K562 (cell line): ENCODE measurements around the gene RBM4B. TPM values are rescaled to one million over a fixed set of nuclear protein-coding genes. Genes with fewer than 3 reads are reported as not detected.
A peak's percentile ranks its signal among the peaks of the same experiment; 100 is the strongest.

Experiments
- ARID4B ChIP-seq: sonication (generic); formaldehyde crosslinking; IDR thresholded peaks from 2 replicates; pipeline ENCODE4 v1.8.0; 2022; ENCODE audit warnings: mild to moderate bottlenecking, missing genetic modification reagents
- BHLHE40 ChIP-seq: IDR thresholded peaks from 2 replicates; pipeline ENCODE4 v1.6.1; 2011; ENCODE audit warnings: low read length, improper control_type of control experiment
- CHD7 ChIP-seq: fragments of 200-600 bp; sonication (generic); IDR thresholded peaks from one replicate; pipeline ENCODE4 v1.6.1; 2012; ENCODE audit warnings: mild to moderate bottlenecking, low read depth, low read length, inconsistent platforms
- ETV1 ChIP-seq: fragments of 450-650 bp; conservative IDR thresholded peaks from 2 replicates; pipeline ENCODE4 v1.6.1; 2016; ENCODE audit warnings: missing genetic modification characterization, control low read depth, low read depth, missing compliant biosample characterization
- NCOA2 ChIP-seq, 2 experiments: fragments of 450-650 bp; IDR thresholded peaks; 2 replicates each; pipeline ENCODE4 v1.6.1; 2018; ENCODE audit warnings: mild to moderate bottlenecking in 2 of 2, moderate library complexity in 1 of 2; ENCODE audit not compliant: partially characterized antibody in 2 of 2
- NFXL1 ChIP-seq: fragments of 450-650 bp; formaldehyde crosslinking; IDR thresholded peaks from 2 replicates; pipeline ENCODE4 v1.4.0; 2021; ENCODE audit warnings: mild to moderate bottlenecking
- NONO ChIP-seq, 2 experiments: fragments of 200-400 bp in 1 of 2; fragments of 450-650 bp in 1 of 2; formaldehyde crosslinking in 1 of 2; IDR thresholded peaks; 2 replicates each; pipeline ENCODE4 v1.6.1; 2017; ENCODE audit warnings: low read depth in 2 of 2, mild to moderate bottlenecking in 2 of 2, moderate library complexity in 2 of 2, low read length in 1 of 2
- PKNOX1 ChIP-seq: fragments of 450-650 bp; IDR thresholded peaks from 2 replicates; pipeline ENCODE4 v1.6.1; 2016
- POU5F1 ChIP-seq: fragments of 150-350 bp; IDR thresholded peaks from 2 replicates; pipeline ENCODE4 v1.6.1; 2014; ENCODE audit warnings: borderline replicate concordance, low read length, low read depth, mild to moderate bottlenecking; ENCODE audit not compliant: partially characterized antibody
- RFX7 ChIP-seq: fragments of 250-450 bp; sonication (Bioruptor Pico); IDR thresholded peaks from 2 replicates; pipeline ENCODE4 v1.5.1; 2021; ENCODE audit warnings: mild to moderate bottlenecking
- SNRNP70 ChIP-seq: fragments of 200-400 bp; formaldehyde crosslinking; optimal IDR thresholded peaks from 2 replicates; pipeline ENCODE3; 2017; ENCODE audit warnings: low read depth, low read length
- polyA plus RNA-seq, 8 experiments: library from polyadenylated mRNA; depleted of rRNA in 4 of 8; stranded (reverse) in 5 of 8; unstranded in 3 of 8; fragments of >200 nt; fragmentation: Nextera tagmentation in 2 of 8; fragmentation: Illumina TruSeq in 1 of 8; extraction: Ambion mirVana in 2 of 8; extraction: Trizol in 1 of 8; gene quantifications; 2 replicates each; pipeline versions ENCODE4 v1.2.1 to v1.2.3, GENCODE V29; 2011 to 2014; ENCODE audit warnings: inconsistent platforms in 1 of 8, missing spikeins in 1 of 8
- total RNA-seq, 7 experiments: library from RNA; depleted of rRNA in 6 of 7; stranded (reverse); fragments of >200 nt in 6 of 7; fragmentation: Illumina TruSeq in 2 of 7; extraction: Trizol in 2 of 7; gene quantifications; 2 replicates each; pipeline versions ENCODE4 v1.2.1 to v1.2.3, GENCODE V29; 2011 to 2021; ENCODE audit warnings: low replicate concordance in 1 of 7

Gene RBM4B
- total and polyA plus RNA-seq, 9 of the 15 experiments (the other 6 are each of a cell fraction or from before 2014, with no cell fraction given): 14.6 to 39.9 (median 23.3) TPM

GRCh38 chr11:66694732-66695207 is 17.1 kb upstream of the RBM4B start (continued):
- TF ChIP-seq PKNOX1: no peak
- TF ChIP-seq BHLHE40: peak; percentile 23; the same call in 1 of the 2 replicates
- peak; percentile 21 for TF ChIP-seq POU5F1
- no peak for TF ChIP-seq NCOA2 (IDR thresholded peaks at IDR 0.05; ENCODE audit: partially characterized antibody in 2 of 2)
- no peak for TF ChIP-seq NONO (IDR thresholded peaks at IDR 0.05; ENCODE audit: low read depth in 2 of 2, low read length in 1 of 2)
- no peak for TF ChIP-seq SNRNP70
- no peak for TF ChIP-seq NFXL1 (CRISPR knock-in tag)
- TF ChIP-seq ARID4B (CRISPR knock-in tag): peak; percentile 64; the same call in 1 of the 2 replicates
- TF ChIP-seq CHD7: no peak
- no peak for TF ChIP-seq RFX7
- TF ChIP-seq ETV1 (tag): peak; percentile 95
